Peyer's patch (tissue), 4 donors: ENCODE results near the gene RSU1.

Experiments used
- CTCF ChIP-seq, 6 experiments: fragments of 450-650 bp in 4 of 6; fragments of 200-600 bp in 2 of 6; sonication (generic) in 1 of 6; IDR thresholded peaks; one replicate each; pipeline ENCODE4 v1.5.1; 2017 to 2019; ENCODE audit warnings: antibody characterized with exemption in 6 of 6, mild to moderate bottlenecking in 3 of 6, moderate library complexity in 1 of 6
- POLR2A ChIP-seq, 2 donors: fragments of 450-650 bp; IDR thresholded peaks; one replicate each; pipeline ENCODE4 v1.5.1; 2017; ENCODE audit warnings: antibody characterized with exemption in 2 of 2, mild to moderate bottlenecking in 2 of 2, moderate library complexity in 2 of 2

- TF ChIP-seq POLR2A (IDR thresholded peaks at IDR 0.05) (no peak), CTCF (IDR thresholded peaks at IDR 0.05) (no peak)
These were observed 38.9 kb upstream of the RSU1 start for GRCh38 chr10:16856092-16856491.
